ENCODE results near the gene CSNK1D. TPM values are rescaled to one million over a fixed set of nuclear protein-coding genes. Genes with fewer than 3 reads are reported as not detected.

Gene CSNK1D
- 100 to 1,000 TPM; 116 to 121 TPM for total RNA-seq

GRCh38 chr17:82273327-82274133, at the start of gene CSNK1D:
CSNK1D (minus strand) TSS chr17:82273700; CDS start chr17:82273381, 319 bp downstream.

DNA sequence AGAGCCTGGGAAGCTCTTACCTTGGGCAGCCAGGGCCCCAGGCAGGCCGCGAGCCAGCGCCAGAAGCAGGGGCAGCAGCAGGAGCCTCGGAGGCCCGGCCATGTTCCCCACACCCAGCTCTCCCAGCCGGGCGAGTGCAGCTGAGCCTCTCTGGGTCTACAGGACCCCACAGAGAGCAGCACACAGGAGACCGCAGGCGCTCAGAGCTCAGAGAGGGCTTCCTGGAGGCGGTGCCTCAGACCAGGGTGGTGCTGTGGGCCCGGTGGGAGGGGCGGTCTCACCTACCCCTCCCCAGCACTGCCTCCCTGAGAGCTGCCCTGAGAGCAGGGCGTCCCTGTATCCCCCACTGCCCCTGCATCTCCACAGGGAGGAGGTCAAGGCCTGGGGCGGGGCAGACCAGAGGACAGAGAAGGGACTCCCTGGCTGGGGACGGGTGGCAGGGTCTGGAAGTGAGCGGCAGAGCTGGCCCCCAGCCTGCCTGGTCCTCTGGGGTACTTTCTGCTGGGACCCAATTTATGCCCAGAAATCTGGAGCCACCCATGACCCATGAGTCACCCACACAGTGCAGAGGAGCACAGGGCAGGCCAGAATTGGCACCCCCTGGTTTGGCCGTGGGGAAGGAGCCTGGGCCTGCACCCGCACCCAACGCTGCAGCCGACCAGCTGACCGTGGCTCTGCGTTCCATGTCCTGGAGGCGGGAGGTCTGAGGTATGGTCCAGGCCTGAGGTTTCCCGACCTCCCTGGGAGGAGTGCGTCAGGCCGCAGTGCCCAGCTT, 44.1 kb upstream of the CSNK1D start, which contains the start of gene CD7:
Gene CD7, minus strand, starts transcription at position 215 of the 775 bp plus-strand sequence. Its CDS starts 113 bp downstream, at position 102.

DNA sequence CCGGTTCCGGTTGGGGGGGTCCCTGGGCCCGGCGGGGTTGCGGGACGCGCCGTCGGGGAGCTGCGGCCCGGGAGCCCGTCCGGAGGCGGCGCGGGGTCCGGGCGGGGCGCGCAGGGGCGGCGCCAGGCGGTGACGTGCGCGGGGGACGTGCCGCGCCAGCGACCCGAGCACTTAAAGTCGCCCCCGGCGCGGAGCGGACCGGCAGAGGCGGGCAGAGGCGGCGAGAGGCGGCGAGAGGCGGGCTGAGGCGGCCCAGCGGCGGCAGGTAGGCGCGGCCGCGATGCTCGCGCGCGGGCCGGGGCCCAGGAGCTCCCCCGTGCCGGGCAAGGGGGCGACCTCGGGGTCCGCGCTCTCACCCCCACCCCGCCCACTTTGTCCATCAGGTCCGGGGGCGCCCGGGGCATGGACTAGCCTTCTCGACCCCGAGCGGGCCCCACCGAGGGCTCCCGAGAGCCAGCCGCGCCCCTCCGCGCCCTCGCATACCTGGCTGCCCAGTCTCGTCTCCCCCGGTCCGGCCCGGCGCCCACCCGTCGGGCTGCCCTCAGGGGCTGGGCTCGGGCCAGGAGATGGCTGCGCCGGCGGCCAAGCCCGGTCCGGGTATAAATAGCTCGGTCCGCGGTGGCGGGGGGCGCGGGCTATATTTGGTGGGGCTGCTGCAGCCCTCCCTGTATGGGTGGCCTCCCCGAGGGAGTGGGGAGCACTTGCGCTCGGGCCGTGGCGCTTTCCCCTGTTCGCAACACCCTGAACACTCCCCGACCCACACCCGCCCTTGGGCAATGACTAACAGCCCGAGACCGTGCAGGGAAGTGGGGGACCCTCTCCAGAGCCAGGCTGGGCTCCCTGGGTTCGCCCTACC, 44.4 kb downstream of the CSNK1D start, which contains the start of gene SLC16A3:
Gene SLC16A3, plus strand, starts transcription at position 201 of the 856 bp plus-strand sequence. CDS start 6,967 bp downstream, outside the sequence.

DNA sequence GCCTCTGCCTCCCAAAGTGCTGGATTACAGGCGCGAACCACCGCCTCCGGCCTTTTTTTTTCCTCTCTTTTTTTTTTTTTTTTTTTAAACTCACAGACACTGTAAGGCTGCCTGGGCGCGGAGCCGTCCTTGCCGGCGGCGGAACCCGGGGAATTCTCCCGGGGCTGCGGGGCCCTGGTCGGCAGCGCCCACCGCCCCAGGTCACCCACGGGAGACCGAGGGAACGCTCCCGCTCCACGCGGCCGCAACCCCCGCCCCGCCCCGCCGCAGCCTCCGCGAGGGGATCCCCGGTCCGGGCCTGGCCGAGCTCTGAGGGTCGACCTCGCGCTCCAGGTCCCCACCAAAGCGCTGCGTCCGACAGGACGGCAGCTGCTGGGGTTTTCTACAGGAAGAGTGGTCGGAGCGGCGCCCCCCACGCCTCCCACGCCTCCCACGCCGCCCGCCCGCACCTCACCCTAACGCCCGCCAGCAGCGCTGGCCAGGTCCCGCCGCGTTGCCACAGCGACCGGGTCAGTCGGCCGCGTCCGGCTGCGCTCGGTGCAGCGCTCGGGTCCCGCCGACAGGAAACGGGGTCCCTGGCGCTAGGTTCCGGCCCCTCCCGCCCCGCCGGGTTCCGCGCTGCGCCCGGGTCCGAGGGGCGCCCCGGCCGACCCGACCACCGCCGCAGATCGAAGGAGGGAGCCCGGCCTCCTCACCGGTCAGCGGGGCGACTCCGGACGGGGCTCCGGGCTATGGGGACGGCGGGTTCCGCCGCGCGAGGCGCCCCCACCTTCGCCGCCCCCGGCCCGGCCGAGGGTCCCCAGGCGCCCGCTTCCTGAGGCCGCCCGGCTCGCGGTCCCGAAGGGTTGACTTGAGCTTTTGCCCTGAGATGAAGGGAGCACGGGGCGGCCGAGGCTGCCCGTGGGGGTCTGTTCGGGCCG, 60.9 kb downstream of the CSNK1D start, which contains the start of gene CCDC57:
Gene CCDC57, minus strand, starts transcription at position 512 of the 920 bp plus-strand sequence. CDS start 10,898 bp downstream, outside the sequence.

Small RNA genes lying within 50 kb of the gene (microRNA-seq; reads per million reads assigned to microRNA genes)
- gene MIR6787 (ENCODE audit: borderline microRNAs expressed, borderline replicate concordance): not detected

Other genes with a start within 250 kb of the CSNK1D start
- gene RAC3, start 242.0 kb downstream of the CSNK1D start, total RNA-seq: 1 to 10 TPM; 6.0 to 6.2 TPM
- gene DCXR, start 236.0 kb downstream of the CSNK1D start, total RNA-seq: 100 to 1,000 TPM in 1 of 2 experiments, 10 to 100 TPM in 1; 98.5 to 103 TPM
- gene RFNG, start 221.9 kb downstream of the CSNK1D start, total RNA-seq: 10 to 100 TPM; 25.1 to 26.8 TPM
- 10 to 100 TPM; 66.6 to 67.5 TPM for gene GPS1, start 221.8 kb downstream of the CSNK1D start, total RNA-seq
- gene DUS1L, start 207.9 kb downstream of the CSNK1D start, total RNA-seq: 100 to 1,000 TPM; 110 to 111 TPM
- gene FASN, start 175.5 kb downstream of the CSNK1D start, total RNA-seq: 100 to 1,000 TPM; 153 to 162 TPM
- 10 to 100 TPM; 67.7 to 72.9 TPM for gene CCDC57, start 60.9 kb downstream of the CSNK1D start, total RNA-seq
- gene SLC16A3, start 44.7 kb downstream of the CSNK1D start, total RNA-seq: 100 to 1,000 TPM; 156 to 157 TPM
- 100 to 1,000 TPM; 238 to 240 TPM for gene CD7, start 43.9 kb upstream of the CSNK1D start, total RNA-seq
- gene SECTM1, start 60.1 kb upstream of the CSNK1D start, total RNA-seq: 1 to 10 TPM; 5.7 to 6.7 TPM
- gene TEX19, start 85.5 kb upstream of the CSNK1D start, total RNA-seq: not detected
- under 1 TPM in 1 of 2 experiments, not detected in 1; 0.20 TPM for gene UTS2R, start 98.1 kb upstream of the CSNK1D start, total RNA-seq
- 10 to 100 TPM; 60.7 to 65.6 TPM for gene HEXD, start 144.6 kb upstream of the CSNK1D start, total RNA-seq
- gene OGFOD3, start 144.9 kb upstream of the CSNK1D start, total RNA-seq: 10 to 100 TPM; 24.5 to 25.6 TPM
- 100 to 1,000 TPM; 242 to 271 TPM for gene CYBC1, start 177.1 kb upstream of the CSNK1D start, total RNA-seq
- gene NARF, start 185.0 kb upstream of the CSNK1D start, total RNA-seq: 100 to 1,000 TPM; 131 to 136 TPM
- 10 to 100 TPM; 50.9 to 51.6 TPM for gene FOXK2, start 246.0 kb upstream of the CSNK1D start, total RNA-seq

Data from activated naive CD4-positive, alpha-beta T cell treated with anti-CD3 and anti-CD28 coated beads, Interleukin-2, amount 10 ng/mL, durations not matched to agents 5 hours and 36 hours (primary cell).